ENCODE data around the gene SH3RF1.
A peak's percentile ranks its signal among the peaks of the same experiment; 100 is the strongest.

SH3RF1 gene

DNA sequence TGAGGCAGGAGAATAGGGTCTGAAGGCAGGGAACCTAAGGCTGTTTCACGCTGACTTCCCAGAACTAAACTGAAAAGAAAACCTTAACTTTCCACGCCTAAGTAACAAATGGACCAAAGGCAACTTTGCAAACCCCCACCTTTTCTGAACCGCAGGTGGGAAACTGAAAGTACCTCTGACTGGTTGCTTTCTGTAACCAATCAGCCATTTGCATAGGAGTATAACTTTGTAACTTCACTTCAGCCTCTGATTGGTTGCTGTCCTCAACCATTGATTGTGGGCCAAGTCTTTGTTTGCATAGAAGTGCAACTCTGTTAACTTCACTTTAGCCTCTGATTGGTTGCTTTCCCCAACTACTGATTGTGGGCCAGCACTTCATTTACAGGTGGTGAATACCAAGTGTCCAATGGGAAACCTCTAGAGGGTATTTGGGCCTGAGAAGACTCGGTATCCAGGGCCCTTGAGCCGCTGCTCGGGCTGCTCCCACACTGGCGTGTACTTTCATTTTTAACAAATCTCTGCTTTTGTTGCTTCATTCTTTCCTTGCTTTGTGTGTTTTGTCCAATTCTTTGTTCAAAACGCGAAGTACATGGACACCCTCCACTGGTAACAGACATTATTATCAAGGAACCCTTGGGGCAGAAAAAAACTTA is 139.1 kb downstream of the SH3RF1 start:
- DNase-seq = no peak

DNA sequence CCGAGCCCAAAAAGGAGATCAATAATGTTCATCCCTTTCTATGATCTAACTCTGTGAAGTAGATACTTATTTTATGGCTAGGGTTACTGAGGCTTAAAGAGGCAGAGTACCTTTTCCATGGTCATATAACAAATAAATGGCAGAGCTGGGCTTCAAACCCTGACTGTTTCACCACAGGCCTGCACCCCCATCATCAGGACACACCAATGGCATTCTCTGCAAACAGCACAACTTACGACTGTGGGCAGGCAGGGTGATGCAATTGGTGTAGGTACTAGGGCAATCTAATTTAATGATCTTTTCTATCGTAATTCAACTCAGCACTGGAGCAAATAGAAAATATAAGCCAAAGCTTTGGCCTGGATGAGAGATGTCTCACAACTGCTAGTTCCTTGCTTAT is 141.9 kb downstream of the SH3RF1 start:
- DNase-seq = no peak

DNA sequence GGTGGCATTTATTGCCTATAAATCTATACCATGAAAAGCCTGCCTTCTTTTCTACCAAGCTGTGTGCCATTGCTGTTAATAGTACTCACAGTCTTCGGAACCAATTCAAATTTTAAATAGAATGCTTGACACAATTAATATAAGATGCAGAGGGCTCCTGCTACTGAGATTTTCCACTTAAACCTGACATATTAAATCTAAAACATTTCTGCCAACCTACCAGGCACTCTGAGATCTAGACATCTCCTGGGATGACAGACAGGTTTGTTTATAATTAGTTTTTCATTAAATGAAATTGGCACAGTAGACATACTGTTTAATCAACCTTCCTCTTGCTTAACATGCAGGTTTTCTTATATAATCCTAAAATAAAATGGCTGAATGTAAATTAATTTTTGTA is 143.4 kb downstream of the SH3RF1 start:
- no peak for DNase-seq

DNA sequence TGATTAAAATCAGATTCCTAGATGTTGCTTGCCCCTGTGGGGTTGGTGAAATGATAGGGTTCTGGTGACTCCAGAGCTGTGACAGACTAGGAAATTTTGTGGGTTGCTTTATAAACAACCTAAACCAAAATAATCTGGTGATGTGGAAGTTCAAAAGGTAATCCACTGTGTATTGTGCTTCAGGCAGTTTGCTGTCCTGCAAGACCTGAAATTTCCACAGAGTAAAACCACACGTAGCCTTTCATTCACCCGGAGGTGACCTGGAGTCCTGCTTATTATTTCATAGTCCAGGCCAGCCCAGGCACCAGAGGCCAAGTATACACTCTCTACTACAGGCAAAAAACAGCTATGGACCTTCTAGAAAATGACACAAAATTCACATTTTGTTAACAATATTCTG is 146.1 kb downstream of the SH3RF1 start:
- DNase-seq = no peak

DNA sequence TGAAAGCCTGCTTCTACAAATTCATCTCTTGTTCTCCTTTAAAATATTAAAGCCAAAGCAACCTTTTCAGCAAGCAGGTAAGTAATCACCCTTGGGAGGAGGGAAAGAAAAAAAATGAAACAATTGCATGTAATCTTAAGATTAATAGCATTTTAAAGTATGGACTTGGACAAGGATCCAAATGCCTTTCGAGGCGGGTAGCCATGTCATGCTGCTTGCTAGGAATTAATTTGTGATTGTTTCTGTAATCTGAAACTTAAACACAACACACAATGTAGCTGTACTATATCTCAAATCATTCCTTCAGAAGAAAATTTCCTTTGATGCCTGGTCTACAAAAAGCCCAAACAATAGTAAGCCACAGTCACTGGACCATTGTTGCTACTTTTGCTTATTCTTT is 148.3 kb downstream of the SH3RF1 start:
- no peak for DNase-seq

DNA sequence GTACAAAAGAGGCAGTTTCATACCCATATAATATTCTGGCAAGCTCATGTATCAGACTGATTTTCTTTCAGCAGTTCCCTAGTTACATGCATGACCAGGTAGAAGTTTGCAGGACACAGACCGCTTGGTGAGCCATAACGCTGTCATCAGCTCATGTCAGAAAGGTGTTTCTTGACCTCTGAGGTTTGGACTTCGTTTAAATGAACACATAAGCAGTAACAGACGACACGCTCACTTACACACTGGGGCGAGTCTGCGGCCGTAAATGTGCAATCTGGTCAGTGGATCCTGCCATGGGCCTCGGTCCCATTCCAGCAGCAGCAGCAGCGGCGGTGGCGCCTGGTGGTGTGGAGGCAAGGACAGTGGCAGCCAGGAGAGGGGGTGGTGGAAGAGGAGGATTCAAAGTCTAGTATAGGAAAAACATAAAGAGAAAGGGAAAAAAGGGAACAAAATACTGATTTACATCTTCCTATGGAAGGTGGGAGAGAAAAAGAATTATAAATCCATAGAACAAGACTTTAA is 148.8 kb downstream of the SH3RF1 start:
- no peak for DNase-seq

DNA sequence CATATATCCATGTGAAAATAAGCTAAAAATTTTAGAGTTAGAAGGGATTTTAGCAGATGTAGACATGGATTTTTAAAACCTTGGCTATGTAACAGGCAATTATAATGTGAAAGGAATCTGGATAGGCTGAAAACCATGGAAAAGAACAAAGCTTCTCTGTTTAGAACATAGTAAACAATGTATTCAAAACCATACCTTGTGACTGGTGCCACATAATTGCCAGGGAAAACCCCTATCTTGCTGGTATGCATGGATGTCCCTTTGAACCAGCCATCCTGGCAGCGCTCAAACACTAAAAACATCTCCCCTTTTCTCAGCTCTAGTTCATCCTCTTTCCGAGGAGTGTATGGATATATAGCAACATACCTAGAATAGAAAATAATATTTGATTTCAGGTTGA is 150.1 kb downstream of the SH3RF1 start:
- DNase-seq = no peak

DNA sequence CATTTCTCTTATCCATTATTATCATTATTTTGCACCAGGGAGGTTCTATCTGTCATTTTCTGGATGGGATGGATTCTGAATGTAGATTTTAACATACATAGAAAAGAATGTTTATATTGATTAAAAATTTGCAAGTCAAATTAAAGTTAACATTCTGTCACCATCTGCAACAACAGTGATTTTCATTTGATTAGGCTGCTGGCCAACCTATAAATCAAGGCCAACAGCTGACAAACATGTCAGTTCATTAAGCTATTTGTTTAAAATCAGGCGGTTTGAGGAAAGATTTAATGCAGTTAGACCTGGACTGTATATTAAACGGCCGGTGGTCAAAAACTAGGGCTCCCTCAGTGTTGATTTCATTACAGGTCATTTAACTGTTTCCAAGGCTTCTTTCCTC is 151.2 kb downstream of the SH3RF1 start:
- DNase-seq = no peak

DNA sequence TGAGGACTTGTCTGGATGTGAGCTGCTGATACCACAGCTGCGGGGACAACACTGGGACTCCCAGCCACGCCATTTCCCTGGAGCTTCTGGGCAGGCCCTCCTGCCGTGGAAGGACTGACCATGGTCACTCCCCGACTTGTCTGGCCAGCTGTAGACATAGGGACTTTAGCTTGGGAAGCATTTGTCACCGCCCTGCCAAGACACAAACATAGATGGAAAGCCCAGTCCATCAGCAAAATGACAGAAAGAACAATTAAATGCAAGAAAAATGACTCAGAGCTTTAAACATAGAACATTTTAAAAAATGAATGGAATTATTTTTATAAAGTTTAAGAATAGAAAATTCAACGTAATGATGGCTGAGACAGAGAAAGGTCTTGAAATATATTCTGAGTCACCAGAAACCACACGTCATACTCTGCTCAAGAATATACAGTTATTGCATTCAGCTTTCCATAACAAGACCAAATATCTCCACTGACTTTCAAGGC is 153.1 kb downstream of the SH3RF1 start:
- DNase-seq = no peak

DNA sequence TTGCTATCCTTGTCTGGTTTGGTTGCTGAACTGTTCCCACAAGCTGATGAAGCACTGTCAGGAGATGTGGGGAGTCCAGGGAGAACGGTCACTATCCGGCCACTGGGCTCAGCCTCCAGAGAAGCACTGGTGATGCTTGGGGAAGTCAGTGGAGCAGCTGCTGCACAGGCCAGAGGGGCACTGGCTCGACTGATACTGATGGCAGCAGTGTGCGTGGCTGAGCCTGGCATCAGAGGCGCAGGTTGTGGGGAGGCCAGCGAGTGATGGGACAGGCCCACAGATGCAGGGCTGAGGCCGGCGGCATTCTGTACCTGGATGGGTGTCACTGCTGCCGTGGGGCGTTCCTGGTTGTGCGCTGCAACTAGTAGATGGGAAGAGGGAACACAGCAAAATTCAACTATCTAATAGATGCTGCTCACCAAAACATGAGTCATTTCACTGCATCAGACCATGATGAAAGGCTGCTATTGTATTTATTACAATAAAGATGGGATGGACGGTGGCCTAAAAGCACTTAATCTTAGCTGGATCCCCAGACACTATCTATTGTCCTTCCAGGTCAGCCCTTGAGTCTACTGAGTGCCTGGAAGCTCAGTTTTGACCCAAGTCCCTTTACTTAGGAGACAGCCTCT is 154.4 kb downstream of the SH3RF1 start:
- DNase-seq = no peak

DNA sequence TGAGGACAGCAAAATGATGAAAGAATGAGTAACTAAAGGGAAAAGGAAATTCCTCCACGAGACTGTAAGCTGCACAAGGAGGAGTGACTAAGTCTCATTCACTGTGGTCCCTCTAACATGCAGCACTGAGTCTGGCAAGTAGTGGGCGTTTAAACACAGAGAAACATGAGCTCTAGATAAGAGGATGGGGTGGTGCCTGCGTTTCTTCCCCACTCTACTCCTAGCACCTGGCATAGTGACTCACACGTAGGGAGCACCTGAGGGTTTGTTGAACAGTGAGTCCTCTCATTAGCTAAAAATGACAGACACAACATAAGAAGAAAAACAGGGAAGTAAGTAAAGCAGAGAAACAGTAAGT is 154.9 kb downstream of the SH3RF1 start:
- peak; percentile 6 to 23 for DNase-seq

DNA sequence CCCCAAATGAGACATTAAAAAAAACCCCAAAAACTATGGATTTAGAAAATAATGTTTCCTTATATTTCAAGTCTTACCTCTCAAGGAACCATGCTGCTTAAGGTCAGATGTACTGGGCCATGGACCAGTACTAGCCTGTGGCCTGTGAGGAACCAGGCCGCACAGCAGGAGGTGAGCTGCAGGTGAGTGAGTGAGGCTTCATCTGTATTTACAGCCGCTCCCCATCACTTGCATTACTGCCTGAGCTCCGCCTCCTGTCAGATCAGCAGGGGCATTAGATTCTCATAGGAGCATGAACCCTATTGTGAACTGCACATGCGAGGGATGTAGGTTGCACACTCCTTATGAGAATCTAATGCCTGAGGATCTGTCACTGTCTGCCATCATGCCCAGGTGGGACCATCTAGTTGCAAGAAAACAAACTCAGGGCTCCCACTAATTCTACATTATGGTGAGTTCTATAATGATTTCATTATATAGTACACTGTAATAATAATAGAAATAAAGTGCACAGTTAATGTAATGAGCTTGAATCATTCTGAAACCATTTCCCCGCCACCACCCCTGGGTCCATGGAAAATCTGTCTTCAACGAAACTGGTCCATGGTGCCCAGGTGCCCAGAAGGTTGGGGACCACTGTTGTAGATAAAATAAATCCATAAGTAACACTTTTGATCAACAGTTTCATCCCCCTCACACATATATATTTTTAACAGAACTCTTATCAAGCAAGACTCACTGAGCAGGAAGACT is 155.4 kb downstream of the SH3RF1 start:
- no peak for DNase-seq

DNA sequence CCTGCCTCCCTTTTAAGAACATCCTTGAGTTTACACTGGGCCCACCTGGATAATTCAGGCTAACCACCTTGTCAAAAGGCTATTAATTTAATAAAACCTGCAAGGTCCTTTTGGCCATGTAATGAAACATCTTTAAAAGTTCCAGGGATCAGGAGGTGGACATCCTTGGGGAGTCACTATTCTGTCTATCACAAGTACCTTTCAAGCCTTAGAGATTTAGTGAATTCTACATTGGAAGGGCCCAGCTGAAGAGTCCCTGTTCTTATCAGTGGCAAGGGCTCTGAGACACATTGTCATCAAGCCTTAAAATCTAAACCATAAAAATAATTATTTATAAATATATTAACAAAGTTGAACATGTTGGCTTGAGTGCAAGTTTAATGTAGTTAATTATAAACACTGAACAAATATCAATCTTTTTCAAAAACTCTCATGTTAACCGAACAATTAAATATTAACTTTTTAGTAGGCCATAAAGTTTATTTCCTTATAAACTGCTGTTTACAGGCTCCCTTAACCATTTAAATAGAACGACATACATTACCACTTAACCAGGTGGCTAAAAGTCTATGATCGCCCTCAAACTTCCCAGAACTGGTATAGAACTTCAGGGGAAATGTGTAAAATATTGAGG is 156.3 kb downstream of the SH3RF1 start:
- DNase-seq = no peak

DNA sequence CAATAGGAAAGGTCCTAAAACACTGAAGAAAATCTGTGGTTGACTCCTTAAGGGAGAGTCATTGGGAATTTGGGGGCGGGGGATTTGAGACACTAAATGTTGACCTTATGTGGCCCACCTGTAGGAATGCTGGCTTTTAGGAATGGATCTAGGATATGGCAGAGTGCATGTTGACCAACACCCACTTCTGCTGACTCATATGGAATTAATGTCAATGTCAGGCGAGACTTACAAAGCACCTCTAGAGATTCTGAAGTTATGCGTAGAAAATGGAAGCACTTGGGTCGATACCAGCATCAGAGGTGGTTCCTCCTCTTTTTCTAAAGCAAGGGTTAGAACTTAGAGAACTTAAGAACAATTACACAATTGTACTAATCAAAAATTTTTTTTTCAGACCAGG is 160.1 kb downstream of the SH3RF1 start:
- DNase-seq = no peak

DNA sequence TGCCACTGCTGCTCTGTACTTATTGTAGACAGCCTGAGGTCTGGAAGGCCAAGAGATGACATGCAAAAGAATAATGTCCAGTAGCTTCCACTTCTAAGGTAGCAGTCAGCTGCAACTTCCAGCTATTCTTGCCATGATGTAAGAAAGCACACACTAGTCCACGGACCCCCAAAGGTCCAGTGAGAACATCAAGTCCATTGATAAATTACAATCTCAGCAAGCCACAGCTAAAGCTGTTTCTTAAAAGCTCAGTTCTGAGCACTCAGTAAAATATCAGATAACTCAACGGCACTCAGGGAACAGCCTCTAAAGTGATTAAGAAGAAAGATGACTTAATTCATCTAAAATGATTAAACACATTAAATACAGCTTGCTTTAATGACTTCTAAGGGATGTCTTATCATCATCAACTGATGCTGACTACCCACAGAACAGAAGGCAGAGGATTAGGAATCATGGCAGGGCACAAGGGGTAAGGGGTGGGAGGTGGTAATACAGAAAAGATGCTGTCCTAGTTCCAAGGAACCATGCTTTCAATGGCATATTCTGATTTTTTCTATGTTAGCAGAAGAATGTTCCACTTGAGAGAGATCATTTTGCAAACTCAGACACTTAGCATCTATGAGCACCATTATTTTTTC is 161.6 kb downstream of the SH3RF1 start:
- DNase-seq = no peak

DNA sequence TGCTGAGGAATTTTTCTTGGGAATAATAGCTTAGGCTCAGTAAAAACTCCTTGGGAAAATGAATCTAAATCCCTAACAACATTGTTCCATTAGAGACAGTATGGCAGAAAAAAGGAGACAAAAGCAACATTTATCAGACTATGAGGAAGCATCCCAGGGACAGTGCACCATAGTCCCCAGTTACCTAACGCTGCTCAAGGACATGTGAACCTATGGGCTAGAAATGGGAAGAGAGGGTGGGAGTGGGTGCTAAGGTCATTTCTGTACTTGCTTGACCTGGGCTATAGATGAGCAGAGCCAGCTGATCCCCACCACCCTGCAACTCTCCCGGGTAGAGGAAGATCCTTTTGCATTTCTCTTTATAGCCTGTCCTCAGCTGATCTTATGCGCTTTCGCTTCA is 162.5 kb downstream of the SH3RF1 start:
- no peak for DNase-seq

DNA sequence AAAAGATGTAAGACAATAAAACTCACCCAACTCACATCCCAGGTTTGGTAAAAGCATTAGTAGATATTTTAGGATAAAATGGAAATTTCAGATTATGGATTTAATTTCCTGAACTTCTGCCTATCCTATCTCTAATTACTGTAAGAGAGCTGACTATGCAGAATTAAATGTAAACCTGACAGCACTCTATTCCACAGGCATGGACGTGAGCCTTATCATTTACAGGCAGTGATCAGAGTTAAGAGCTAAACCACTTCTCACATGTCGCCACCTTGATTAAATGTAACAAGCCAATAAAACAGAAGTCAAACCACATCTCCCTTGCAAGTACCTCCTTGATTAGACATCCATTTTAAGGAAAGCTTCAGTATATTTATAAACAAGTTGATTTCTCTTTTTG is 163.2 kb downstream of the SH3RF1 start:
- no peak for DNase-seq

DNA sequence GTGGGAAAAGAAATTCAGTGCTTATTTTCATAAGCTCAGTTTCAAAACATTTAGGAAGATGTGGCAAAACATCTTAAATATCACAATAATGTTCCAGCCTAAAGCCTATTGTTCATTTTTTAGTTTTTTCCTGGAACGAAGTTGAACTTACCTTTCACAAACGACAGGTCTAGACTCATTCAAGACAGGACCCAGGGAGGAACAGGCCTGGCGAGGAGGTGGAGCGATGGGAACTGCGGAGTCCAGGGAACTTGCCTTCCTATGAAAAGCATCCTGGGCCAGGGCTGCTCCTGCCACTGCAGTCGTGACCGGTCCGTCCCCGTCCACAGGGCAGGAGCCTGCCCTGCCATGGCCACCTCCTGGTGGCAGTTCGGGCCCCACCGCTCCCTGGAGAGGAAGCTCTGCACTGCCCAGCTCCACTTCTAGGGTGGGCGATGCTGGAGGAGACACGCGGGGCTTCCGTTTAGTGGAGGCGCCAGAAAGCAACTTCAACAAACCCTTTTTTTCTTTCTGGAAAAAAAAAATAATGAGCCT is 164.0 kb downstream of the SH3RF1 start:
- no peak for DNase-seq

DNA sequence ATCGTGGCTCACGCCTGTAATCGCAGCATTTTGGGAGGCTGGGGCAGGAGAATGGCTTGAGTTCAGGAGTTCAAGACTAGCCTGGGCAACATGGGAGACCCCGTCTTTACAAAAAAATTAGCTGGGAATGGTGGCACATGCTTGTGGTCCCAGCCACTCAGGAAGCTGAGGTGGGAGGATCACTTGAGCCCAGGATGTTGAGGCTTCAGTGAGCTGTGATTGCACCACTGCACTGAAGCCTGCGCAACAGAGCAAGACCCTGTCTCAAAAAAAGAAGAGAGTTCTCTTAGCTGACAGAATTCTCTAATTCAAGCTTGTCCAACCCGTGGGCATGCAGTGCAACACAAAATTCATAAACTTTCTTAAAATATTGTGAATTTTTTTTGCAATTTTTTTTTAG is 165.1 kb downstream of the SH3RF1 start:
- no peak for DNase-seq

DNA sequence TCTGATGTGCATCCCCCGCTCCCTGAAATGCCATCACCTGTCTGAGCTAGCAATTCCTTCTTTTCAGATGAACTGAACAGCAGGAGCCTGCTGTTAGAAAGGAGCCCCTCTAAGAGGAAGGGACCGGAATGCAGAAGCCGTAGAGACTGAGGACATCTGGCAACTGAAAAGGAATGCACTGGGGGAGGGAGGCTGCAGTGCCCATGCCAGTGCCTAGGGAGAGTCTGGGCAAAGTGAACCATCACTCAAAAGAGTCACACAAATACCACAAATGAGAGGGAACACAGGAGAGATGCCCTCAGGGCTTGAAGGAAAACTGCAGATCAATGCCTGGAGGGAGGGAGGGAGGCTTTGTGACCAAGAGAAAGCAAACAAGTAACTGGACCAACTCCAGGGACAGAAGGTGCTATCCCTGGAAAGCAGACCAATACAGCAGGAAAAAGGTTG is 166.8 kb downstream of the SH3RF1 start:
- DNase-seq = no peak

DNA sequence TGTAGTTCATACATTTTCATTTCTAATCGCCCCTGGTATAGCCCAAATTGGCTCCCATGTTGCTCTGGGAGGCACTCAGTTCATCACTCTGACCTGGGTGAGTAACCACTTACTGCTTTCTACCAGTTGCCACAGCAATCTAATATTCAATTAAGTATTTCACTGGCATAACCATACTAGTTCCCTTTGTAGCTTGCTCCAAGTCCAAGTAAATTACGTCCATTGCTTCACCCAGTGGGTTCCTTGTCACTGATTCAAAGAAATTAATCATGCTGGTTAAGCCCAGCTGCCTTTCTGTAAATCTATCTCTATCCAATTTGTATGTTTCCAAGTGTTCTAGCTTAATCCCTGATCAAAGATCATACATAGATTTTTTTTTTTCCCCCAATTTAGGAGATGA is 168.7 kb downstream of the SH3RF1 start:
- DNase-seq = peak in 1 of 2 donors; percentile 8

DNA sequence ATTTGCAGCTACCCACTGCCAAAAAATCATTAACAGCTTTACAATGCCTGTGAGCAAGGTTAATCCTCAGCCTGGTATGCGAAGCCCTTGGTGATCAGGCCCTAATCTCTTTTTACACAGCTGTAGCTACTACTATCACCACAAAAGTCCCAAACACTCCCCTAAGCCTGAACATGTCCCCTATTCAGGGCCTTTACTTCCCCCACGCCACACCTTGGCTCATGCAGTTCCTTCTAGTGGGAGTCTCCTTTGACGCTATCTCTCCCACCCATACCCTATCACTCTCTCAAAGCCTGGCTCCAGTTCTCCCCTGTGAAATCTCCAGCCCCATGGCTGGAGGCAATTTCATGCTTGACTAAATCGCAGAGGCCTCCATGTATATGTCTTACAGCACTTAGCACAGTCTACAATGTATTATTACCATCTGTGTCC is 170.1 kb downstream of the SH3RF1 start:
- DNase-seq = no peak

DNA sequence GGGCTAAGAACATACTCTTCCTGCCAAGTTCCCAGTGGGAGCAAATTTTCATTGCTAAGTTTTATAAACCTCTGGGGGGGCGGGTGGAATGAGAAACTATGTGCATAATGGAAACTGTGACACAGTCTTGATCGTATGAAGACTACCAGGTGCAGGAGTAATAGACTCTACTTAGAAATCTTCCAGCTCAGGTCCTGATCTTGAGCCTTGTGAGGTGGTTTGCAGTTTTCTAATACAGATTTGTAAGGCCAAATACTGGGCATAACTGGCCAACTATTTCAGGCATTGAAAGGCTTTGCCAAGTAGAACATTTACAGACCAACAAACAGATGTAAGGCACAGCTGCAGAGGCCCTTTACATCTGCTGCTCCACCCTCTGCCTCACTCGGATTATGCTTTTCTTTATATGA is 171.0 kb downstream of the SH3RF1 start:
- DNase-seq = no peak

Measured in inflammatory macrophage treated with lipopolysaccharide for 1 hour (primary cell).